ENCODE data around the gene CNNM4. TPM values are rescaled to one million over a fixed set of nuclear protein-coding genes. Genes with fewer than 3 reads are reported as not detected.
"Not testable (repeated sequence)": the region's sequence is repeated elsewhere in the genome, so short reads cannot be mapped to it uniquely, and the experiment has no call there.

The CNNM4 gene
- polyA plus RNA-seq, 6 donors from 2014 or later, result 3.3 to 9.4 (median 6.3) TPM; not detected in 1

- Mint-ChIP-seq H3K4me1 (peaks cover 9% of the 10 kb centered on the region in 3 donors), H3K36me3 (peaks cover 0 to 8% of the 10 kb centered on the region in 2 donors), H3K9me3 (peaks cover 0 to 3% (median 0%) of the 10 kb centered on the region in 7 donors), H3K27ac (no peak overlapping the region), H3K4me3 (no peak overlapping the region), H3K27me3 (no peaks in the 10 kb centered on the region)
- DNase-seq (peak; percentile 29), ATAC-seq (ENCODE audit: low read depth in 2 of 2) (peak in 1 of 2 donors; percentile 10)
Measured at GRCh38 chr2:96801786-96802595, 41.3 kb downstream of the CNNM4 start.

- Mint-ChIP-seq H3K9me3 (peaks cover 0 to 3% (median 0%) of the 10 kb centered on the region in 7 donors), H3K36me3 (peaks cover 0 to 8% of the 10 kb centered on the region in 2 donors), H3K4me3 (peak overlapping the region in 2 of 8 donors; percentile 41 to 47), H3K27ac (peak overlapping the region in 2 of 6 donors; percentile 84 to 87), H3K27me3 (no peaks in the 10 kb centered on the region), H3K4me1 (peaks cover 11 to 14% (median 12%) of the 10 kb centered on the region in 3 donors)
- DNase-seq (no peak), ATAC-seq (ENCODE audit: low read depth in 2 of 2) (no peak)
Measured at GRCh38 chr2:96802721-96803120, 42.0 kb downstream of the CNNM4 start.

GRCh38 chr2:96804986-96805385 lies 44.3 kb downstream of the CNNM4 start:
- peaks cover 0 to 3% (median 0%) of the 10 kb centered on the region in 7 donors for H3K9me3 Mint-ChIP-seq
- no peak for ATAC-seq (ENCODE audit: low read depth in 2 of 2)
- no peaks in the 10 kb centered on the region for H3K27me3 Mint-ChIP-seq
- peaks cover 12 to 20% (median 15%) of the 10 kb centered on the region in 3 donors for H3K4me1 Mint-ChIP-seq
- no peak overlapping the region for H3K27ac Mint-ChIP-seq
- DNase-seq, result no peak
- no peaks in the 10 kb centered on the region for H3K36me3 Mint-ChIP-seq
- peak overlapping the region in 1 of 8 donors; percentile 15 for H3K4me3 Mint-ChIP-seq

- H3K4me1 Mint-ChIP-seq, result peaks cover 12 to 20% (median 15%) of the 10 kb centered on the region in 3 donors
- H3K36me3 Mint-ChIP-seq; H3K27me3 Mint-ChIP-seq; ATAC-seq (ENCODE audit: low read depth in 2 of 2); DNase-seq; H3K9me3 Mint-ChIP-seq: not testable (repeated sequence)
- H3K4me3 Mint-ChIP-seq, result peak overlapping the region in 4 of 8 donors; percentile 78 to 92 (median 90)
- H3K27ac Mint-ChIP-seq, result peak overlapping the region; percentile 97 to 99 (median 98)
Measured at GRCh38 chr2:96805946-96806345, 45.2 kb downstream of the CNNM4 start.

- ATAC-seq (ENCODE audit: low read depth in 2 of 2), result peak; percentile 93
- Mint-ChIP-seq H3K27me3 (no peaks in the 10 kb centered on the region), H3K9me3 (peaks cover 0 to 3% (median 0%) of the 10 kb centered on the region in 7 donors), H3K27ac (peak overlapping the region; percentile 97 to 99 (median 98)), H3K36me3 (no peaks in the 10 kb centered on the region), H3K4me1 (peaks cover 12 to 20% (median 15%) of the 10 kb centered on the region in 3 donors), H3K4me3 (peak overlapping the region; percentile 78 to 92 (median 88))
- DNase-seq, result peak; percentile 78
Measured at GRCh38 chr2:96806468-96807126, 45.9 kb downstream of the CNNM4 start.

GRCh38 chr2:96807127-96807471 lies 46.4 kb downstream of the CNNM4 start:
- no peaks in the 10 kb centered on the region for H3K36me3 Mint-ChIP-seq
- peaks cover 0 to 3% (median 0%) of the 10 kb centered on the region in 7 donors for H3K9me3 Mint-ChIP-seq
- H3K4me3 Mint-ChIP-seq, result peak overlapping the region; percentile 78 to 92 (median 88)
- no peaks in the 10 kb centered on the region for H3K27me3 Mint-ChIP-seq
- H3K4me1 Mint-ChIP-seq, result peaks cover 12 to 20% (median 15%) of the 10 kb centered on the region in 3 donors
- H3K27ac Mint-ChIP-seq, result peak overlapping the region; percentile 97 to 99 (median 98)
- DNase-seq, result no peak
- ATAC-seq (ENCODE audit: low read depth in 2 of 2), result no peak

GRCh38 chr2:96808176-96808837 lies 47.6 kb downstream of the CNNM4 start:
- ATAC-seq (ENCODE audit: low read depth in 2 of 2), result no peak
- Mint-ChIP-seq H3K4me3 (peak overlapping the region in 4 of 8 donors; percentile 39 to 57 (median 49)), H3K9me3 (peaks cover 0 to 3% (median 0%) of the 10 kb centered on the region in 7 donors), H3K27me3 (no peaks in the 10 kb centered on the region), H3K36me3 (no peaks in the 10 kb centered on the region), H3K27ac (peak overlapping the region in 4 of 6 donors; percentile 54 to 91 (median 70)), H3K4me1 (peaks cover 12 to 24% (median 20%) of the 10 kb centered on the region in 3 donors)
- no peak for DNase-seq

- H3K4me3 Mint-ChIP-seq, result peak overlapping the region in 2 of 8 donors; percentile 33 to 58
Measured at GRCh38 chr2:96809216-96809882, 48.6 kb downstream of the CNNM4 start.

GRCh38 chr2:96809951-96810782 lies 49.5 kb downstream of the CNNM4 start:
- peaks cover 16 to 28% (median 27%) of the 10 kb centered on the region in 3 donors for H3K4me1 Mint-ChIP-seq
- ATAC-seq (ENCODE audit: low read depth in 2 of 2), result no peak
- H3K9me3 Mint-ChIP-seq, result peaks cover 0 to 3% (median 0%) of the 10 kb centered on the region in 7 donors
- no peak for DNase-seq
- peak overlapping the region in 2 of 6 donors; percentile 54 to 70 for H3K27ac Mint-ChIP-seq
- no peak overlapping the region for H3K4me3 Mint-ChIP-seq
- no peaks in the 10 kb centered on the region for H3K36me3 Mint-ChIP-seq
- no peaks in the 10 kb centered on the region for H3K27me3 Mint-ChIP-seq

More at GRCh38 chr2:96809216-96809882, 48.6 kb downstream of the CNNM4 start:
- H3K27ac Mint-ChIP-seq, result peak overlapping the region in 2 of 6 donors; percentile 54 to 84
- H3K27me3 Mint-ChIP-seq, result no peaks in the 10 kb centered on the region
- DNase-seq (no peak), ATAC-seq (ENCODE audit: low read depth in 2 of 2) (no peak)
- peaks cover 12 to 24% (median 24%) of the 10 kb centered on the region in 3 donors for H3K4me1 Mint-ChIP-seq
- H3K36me3 Mint-ChIP-seq, result no peaks in the 10 kb centered on the region
- H3K9me3 Mint-ChIP-seq, result peaks cover 0 to 3% (median 0%) of the 10 kb centered on the region in 7 donors

- DNase-seq (no peak), ATAC-seq (ENCODE audit: low read depth in 2 of 2) (no peak)
- Mint-ChIP-seq H3K36me3 (no peaks in the 10 kb centered on the region), H3K4me3 (peak overlapping the region in 1 of 8 donors; percentile 35), H3K4me1 (peaks cover 19 to 33% (median 30%) of the 10 kb centered on the region in 3 donors), H3K9me3 (peaks cover 0 to 3% (median 0%) of the 10 kb centered on the region in 7 donors), H3K27me3 (no peaks in the 10 kb centered on the region), H3K27ac (peak overlapping the region in 1 of 6 donors; percentile 50)
Measured at GRCh38 chr2:96810783-96811192, 50.1 kb downstream of the CNNM4 start.

- Mint-ChIP-seq H3K36me3 (no peaks in the 10 kb centered on the region), H3K4me1 (peaks cover 11 to 25% (median 22%) of the 10 kb centered on the region in 3 donors), H3K27ac (no peak overlapping the region), H3K27me3 (no peaks in the 10 kb centered on the region), H3K4me3 (peak overlapping the region in 2 of 8 donors; percentile 12 to 78), H3K9me3 (no peaks in the 10 kb centered on the region)
- ATAC-seq (ENCODE audit: low read depth in 2 of 2), result no peak
- DNase-seq, result no peak
Measured at GRCh38 chr2:96811917-96812316, 51.2 kb downstream of the CNNM4 start.

- DNase-seq (no peak), ATAC-seq (ENCODE audit: low read depth in 2 of 2) (no peak)
- Mint-ChIP-seq H3K27me3 (no peaks in the 10 kb centered on the region), H3K9me3 (no peaks in the 10 kb centered on the region), H3K4me1 (peaks cover 22 to 35% (median 25%) of the 10 kb centered on the region in 3 donors), H3K4me3 (peak overlapping the region in 2 of 8 donors; percentile 6 to 78), H3K36me3 (no peaks in the 10 kb centered on the region), H3K27ac (no peak overlapping the region)
Measured at GRCh38 chr2:96813656-96814055, 53.0 kb downstream of the CNNM4 start.

Data from naive B cell (primary cell).